ENCODE data around the gene CELA2A. TPM values are rescaled to one million over a fixed set of nuclear protein-coding genes. Genes with fewer than 3 reads are reported as not detected.

CELA2A gene
- total RNA-seq, 2 experiments from 2014 or later: not detected

DNA sequence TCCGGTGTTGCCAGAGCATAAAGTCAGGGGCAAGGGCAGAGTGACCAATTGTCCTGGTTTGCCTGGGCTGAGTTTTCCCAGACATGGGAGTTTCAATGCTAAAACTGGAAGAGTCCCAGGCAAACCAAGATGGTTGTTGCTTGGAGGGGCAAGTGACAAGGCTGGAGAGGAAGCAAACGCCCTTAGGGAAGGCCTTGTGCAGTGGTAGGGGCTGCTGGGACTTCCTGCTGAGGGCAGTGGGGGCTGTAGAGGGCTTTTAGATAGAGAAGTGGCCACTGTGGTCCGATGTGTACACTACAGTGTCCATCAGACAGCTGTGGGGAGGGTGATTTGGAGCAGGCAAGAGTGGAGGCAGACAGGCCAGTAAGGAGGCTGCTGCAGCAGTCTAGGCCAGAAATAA lies 7.0 kb upstream of the CELA2A start:
- Histone ChIP-seq H3K4me3 (ENCODE audit: low read depth, low read length, poor library complexity, severe bottlenecking) (no peak overlapping the region), H4K20me1 (ENCODE audit: insufficient read depth, low read length) (no peaks in the 10 kb centered on the region), H3K4me1 (ENCODE audit: insufficient read depth, low read length, poor library complexity, severe bottlenecking) (no peaks in the 10 kb centered on the region), H3K27ac (ENCODE audit: low read depth, low read length, poor library complexity, severe bottlenecking) (no peak overlapping the region), H3K4me2 (ENCODE audit: low read length) (no peak overlapping the region), H3K9me2 (ENCODE audit: insufficient read depth, low read length) (no peaks in the 10 kb centered on the region), H2AFZ (ENCODE audit: low read length) (no peak overlapping the region), H3K79me2 (ENCODE audit: insufficient read depth, low read depth, low read length) (no peaks in the 10 kb centered on the region), H3K36me3 (ENCODE audit: insufficient read depth, low read length) (no peaks in the 10 kb centered on the region), H3K9me3 (ENCODE audit: low read length) (no peaks in the 10 kb centered on the region)
- ChIA-PET POLR2A (no interaction called here), CTCF (ENCODE audit: unreplicated experiment) (no interaction called here)
- DNase-seq (ENCODE audit: low spot score): no peak
- intact Hi-C loops (cut with micrococcal nuclease; ENCODE audit: unreplicated experiment): no loop called here
- TF ChIP-seq CTCF (conservative IDR thresholded peaks at IDR 0.05; ENCODE audit: low read length): no peak
- TF ChIP-seq EZH2phosphoT487 (IDR thresholded peaks at IDR 0.05; ENCODE audit: borderline replicate concordance, low read depth, low read length): no peak
- BruUV-seq (replicated peaks): no TSS peak

GRCh38 chr1:15451014-15451722 lies 5.4 kb upstream of the CELA2A start:
- no peaks in the 10 kb centered on the region for H3K79me2 ChIP-seq (ENCODE audit: insufficient read depth, low read depth, low read length)
- no peak for TF ChIP-seq EZH2phosphoT487 (IDR thresholded peaks at IDR 0.05; ENCODE audit: borderline replicate concordance, low read depth, low read length)
- no peak for TF ChIP-seq CTCF (conservative IDR thresholded peaks at IDR 0.05; ENCODE audit: low read length)
- no peak overlapping the region for H3K4me2 ChIP-seq (ENCODE audit: low read length)
- no peak overlapping the region for H3K4me3 ChIP-seq (ENCODE audit: low read depth, low read length, poor library complexity, severe bottlenecking)
- H3K36me3 ChIP-seq (ENCODE audit: insufficient read depth, low read length): no peaks in the 10 kb centered on the region
- no peak overlapping the region for H3K27ac ChIP-seq (ENCODE audit: low read depth, low read length, poor library complexity, severe bottlenecking)
- no peaks in the 10 kb centered on the region for H3K9me2 ChIP-seq (ENCODE audit: insufficient read depth, low read length)
- intact Hi-C loops (cut with micrococcal nuclease; ENCODE audit: unreplicated experiment): no loop called here
- no peak for DNase-seq (ENCODE audit: low spot score)
- no peaks in the 10 kb centered on the region for H4K20me1 ChIP-seq (ENCODE audit: insufficient read depth, low read length)
- no TSS peak for BruUV-seq (replicated peaks)
- ChIA-PET POLR2A (no interaction called here), CTCF (ENCODE audit: unreplicated experiment) (no interaction called here)
- H3K4me1 ChIP-seq (ENCODE audit: insufficient read depth, low read length, poor library complexity, severe bottlenecking): no peaks in the 10 kb centered on the region
- H2AFZ ChIP-seq (ENCODE audit: low read length): no peak overlapping the region
- H3K9me3 ChIP-seq (ENCODE audit: low read length): no peaks in the 10 kb centered on the region

DNA sequence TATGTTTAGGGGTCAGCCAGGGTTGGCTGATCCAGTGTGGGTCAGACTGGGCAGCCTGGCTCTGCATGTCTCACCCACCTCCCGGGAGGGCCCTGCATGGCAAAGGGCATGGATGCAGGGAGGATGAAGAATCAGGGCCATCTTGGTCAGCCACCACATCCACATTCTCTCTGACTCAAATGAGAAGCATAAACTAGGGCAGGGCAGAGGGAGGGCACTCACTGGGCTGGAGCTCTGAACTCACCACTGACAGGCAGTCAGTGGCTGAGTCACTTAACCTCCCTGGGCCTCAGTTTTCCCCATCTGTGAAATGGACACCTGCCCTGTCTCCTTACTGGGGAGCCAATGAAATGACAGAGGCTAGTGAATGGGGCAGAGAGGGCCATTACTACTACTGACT lies 4.3 kb upstream of the CELA2A start:
- POLR2A ChIA-PET: no interaction called here
- H3K27ac ChIP-seq (ENCODE audit: low read depth, low read length, poor library complexity, severe bottlenecking): no peak overlapping the region
- no peaks in the 10 kb centered on the region for H4K20me1 ChIP-seq (ENCODE audit: insufficient read depth, low read length)
- intact Hi-C loops (cut with micrococcal nuclease; ENCODE audit: unreplicated experiment): no loop called here
- no TSS peak for BruUV-seq (replicated peaks)
- no peaks in the 10 kb centered on the region for H3K9me3 ChIP-seq (ENCODE audit: low read length)
- no peak overlapping the region for H3K4me2 ChIP-seq (ENCODE audit: low read length)
- H2AFZ ChIP-seq (ENCODE audit: low read length): no peak overlapping the region
- no peak for TF ChIP-seq CTCF (conservative IDR thresholded peaks at IDR 0.05; ENCODE audit: low read length)
- TF ChIP-seq EZH2phosphoT487 (IDR thresholded peaks at IDR 0.05; ENCODE audit: borderline replicate concordance, low read depth, low read length): no peak
- H3K4me3 ChIP-seq (ENCODE audit: low read depth, low read length, poor library complexity, severe bottlenecking): no peak overlapping the region
- CTCF ChIA-PET (ENCODE audit: unreplicated experiment): no interaction called here
- no peaks in the 10 kb centered on the region for H3K4me1 ChIP-seq (ENCODE audit: insufficient read depth, low read length, poor library complexity, severe bottlenecking)
- no peaks in the 10 kb centered on the region for H3K79me2 ChIP-seq (ENCODE audit: insufficient read depth, low read depth, low read length)
- no peaks in the 10 kb centered on the region for H3K9me2 ChIP-seq (ENCODE audit: insufficient read depth, low read length)
- no peaks in the 10 kb centered on the region for H3K36me3 ChIP-seq (ENCODE audit: insufficient read depth, low read length)
- no peak for DNase-seq (ENCODE audit: low spot score)
